Activated naive CD4-positive, alpha-beta T cell treated with Interleukin-2 at 50 U/mL for 16 hours (primary cell): ENCODE measurements around the gene C6orf15.

ENCODE experiments used
- DNase-seq: peaks from one replicate; pipeline ENCODE4 v3.0.0-alpha.2; 2020

The C6orf15 gene

DNA sequence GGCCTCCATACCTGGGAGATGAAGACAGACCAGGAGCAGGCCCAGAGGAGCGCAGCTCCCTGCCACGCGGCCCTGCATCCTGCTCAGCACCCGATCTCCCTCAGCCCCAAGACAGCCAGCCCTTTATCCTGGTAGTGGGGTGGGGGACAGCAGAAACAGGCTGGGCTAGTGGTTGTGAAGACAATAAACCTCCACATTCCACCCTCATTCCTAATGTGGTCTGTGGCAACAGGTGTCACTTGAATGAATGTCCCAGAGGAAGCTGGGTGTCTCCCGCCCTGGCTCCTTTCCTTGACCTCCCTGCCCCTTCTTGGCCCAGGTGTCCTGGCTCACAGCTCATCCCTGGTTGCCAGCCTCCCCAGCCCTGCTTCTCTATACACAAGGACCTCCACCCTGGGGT, at the start of gene C6orf15:
Gene C6orf15, minus strand, starts transcription at position 98 of the 400 bp plus-strand sequence. Its CDS starts 20 bp downstream, at position 78.
- no peak for DNase-seq

DNA sequence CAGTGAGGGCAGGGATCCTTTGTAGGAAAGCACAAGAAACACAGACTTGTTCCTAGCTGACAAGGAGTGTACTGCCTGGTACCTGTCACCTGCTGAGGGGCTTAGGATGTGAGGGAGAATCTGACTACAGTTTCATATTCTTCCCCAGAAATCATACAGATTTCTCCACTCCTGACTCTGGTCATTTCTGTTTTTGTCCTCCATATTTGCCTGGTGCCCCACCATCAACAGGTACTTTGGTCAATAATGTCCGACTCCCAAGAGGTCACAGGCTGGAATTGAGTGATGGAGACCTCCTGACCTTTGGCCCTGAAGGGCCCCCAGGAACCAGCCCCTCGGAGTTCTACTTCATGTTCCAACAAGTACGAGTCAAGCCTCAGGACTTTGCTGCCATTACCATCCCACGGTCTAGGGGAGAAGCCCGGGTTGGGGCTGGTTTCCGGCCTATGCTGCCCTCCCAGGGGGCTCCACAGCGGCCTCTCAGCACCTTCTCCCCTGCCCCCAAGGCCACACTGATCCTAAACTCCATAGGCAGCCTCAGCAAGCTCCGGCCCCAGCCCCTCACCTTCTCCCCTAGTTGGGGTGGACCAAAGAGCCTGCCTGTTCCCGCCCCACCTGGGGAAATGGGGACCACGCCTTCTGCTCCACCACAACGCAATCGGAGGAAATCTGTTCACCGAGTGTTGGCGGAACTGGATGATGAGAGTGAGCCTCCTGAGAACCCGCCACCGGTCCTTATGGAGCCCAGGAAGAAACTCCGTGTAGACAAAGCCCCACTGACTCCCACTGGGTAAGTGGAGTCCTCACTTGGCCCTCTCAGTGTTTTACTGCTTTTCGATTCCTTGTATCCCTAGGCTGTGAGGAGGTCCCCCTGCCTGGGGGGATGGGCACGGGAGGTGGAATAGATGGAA, 49.1 kb upstream of the C6orf15 start:
- no peak for DNase-seq

DNA sequence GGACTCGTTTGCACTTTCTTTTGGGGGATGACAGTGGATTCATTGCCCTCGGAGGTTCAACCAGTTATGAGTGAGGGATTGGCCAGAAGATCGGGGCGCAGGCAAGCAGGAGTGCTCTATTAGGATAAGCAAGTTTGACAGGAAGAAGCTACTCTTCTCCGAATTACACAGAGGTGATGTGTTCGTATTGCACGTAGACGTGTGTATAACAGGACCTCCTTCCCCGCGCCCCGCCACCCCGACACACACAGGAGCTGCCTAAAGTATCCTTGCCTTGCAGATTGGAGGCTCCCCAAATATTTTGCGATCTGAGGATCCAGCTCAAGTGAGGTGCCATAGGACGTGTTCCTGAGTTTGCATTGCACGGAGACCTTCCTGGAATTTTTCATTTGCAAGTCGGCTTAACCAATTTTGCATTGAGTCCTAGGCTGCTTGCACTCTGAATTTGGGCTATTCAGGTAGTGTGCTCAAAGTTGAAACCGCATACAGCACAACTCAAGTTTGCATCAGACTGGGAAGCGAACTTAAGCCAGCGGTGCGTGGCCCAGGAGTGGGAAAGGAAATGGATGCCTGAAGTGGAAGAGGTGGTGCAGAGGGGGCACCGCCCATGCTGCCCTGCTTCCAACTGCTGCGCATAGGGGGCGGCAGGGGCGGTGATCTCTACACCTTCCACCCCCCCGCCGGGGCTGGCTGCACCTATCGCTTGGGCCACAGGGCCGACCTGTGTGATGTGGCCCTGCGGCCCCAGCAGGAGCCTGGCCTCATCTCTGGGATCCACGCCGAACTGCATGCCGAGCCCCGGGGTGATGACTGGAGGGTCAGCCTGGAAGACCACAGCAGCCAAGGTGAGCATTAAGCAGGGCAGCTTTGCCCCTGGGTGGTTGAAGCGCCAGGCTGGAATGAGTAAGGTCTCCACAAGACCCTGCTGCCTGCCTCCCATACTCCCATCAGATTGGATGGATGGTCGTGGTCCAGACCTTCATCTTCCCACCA, 46.8 kb upstream of the C6orf15 start:
- peak; percentile 24 for DNase-seq

DNA sequence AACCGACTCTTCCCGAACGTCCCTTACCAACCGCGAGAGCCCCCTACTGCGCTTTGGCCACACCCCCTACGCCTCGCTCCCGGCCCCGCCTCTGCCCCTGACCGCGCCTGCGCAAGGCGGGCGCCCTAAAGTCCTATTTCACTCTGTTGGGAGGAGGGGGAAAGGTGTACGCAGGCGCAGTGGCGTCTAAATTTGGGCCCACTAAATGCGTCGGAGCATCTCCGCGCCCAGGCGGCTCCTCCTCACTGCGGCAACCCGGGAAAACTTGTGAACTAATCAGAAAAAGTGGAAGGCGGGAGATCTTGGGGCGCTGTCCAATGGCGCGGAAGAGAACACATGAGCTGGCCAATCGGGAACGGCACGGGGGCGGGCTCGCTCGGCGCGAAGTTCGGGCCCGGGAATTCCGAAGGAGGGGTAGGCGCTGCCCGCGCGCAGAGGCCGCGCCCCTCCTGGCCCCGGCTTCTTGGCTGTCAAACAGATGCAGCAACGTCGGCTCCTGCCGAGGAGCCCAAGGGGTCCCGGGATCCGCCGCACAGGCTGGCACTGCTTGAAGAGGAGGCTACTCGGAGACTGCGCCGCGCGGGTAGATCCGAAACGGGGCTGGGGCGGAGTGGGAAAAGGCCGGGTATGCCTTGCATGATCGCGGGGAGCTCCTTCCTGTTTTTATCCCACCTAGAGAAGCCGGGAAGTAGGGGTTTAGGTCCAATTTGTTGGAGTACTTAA, 45.9 kb upstream of the C6orf15 start, which contains the start of gene TCF19:
Gene TCF19, plus strand, starts transcription at position 450 of the 723 bp plus-strand sequence. CDS start 881 bp downstream, outside the sequence.
- DNase-seq: peak; percentile 100

DNA sequence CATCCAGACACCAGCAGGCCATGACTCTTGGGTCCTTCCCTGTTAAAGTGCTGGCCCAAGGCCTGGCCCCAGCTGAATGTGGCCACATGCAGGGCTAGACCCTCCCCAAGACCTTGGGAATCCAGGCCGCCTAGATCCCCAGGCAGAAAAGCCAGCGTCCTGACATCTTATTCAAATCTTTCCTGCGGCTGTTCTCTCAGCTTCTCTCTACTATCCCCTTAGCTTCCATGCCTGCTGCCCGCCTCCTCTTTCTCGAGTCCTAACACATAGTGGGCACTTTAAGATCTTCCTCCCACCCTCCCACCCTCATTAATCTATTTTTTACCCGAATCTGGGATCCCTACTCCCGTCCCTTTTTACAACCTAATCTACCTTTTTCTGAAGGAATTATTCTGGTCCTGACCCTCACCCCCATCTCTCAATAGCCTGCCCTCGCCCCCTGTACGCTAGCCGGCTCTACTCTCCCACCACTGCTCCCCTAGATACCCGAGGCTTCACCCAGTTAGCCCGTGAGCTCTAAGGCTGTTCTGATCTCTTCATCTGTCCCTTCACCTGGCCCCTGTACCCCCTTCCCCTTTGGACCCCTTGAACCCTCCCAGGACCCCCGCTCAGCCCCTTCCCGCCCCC, 45.3 kb upstream of the C6orf15 start, which contains the start of gene CCHCR1:
Gene CCHCR1, minus strand, starts transcription at position 290 of the 627 bp plus-strand sequence. Its CDS starts 202 bp downstream, at position 88.
- DNase-seq: no peak

DNA sequence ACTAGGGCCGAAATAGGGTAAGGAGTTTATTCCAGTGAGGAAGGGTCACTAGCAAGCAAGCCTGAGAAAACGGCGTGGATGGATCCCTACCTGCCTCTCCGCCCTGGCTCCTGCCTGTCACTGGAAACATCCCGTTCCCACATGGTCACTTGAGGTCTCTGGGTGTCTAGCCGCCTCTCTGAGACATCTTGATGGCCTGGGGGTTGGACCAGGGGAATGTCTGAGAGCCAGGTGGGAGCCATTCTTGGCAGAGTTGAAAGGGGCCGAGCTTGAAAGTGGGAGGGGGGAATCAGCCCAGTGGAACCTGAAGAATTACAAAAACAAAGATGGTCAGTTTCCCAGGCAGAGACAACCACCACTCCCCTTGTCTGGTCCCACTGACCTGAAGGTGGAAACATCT, 44.3 kb upstream of the C6orf15 start:
- no peak for DNase-seq

GRCh38 chr6:31154436-31154835, 42.1 kb upstream of the C6orf15 start:
- no peak for DNase-seq

GRCh38 chr6:31152781-31153180, 40.4 kb upstream of the C6orf15 start:
- no peak for DNase-seq

GRCh38 chr6:31149827-31150447, 37.6 kb upstream of the C6orf15 start:
- DNase-seq: no peak

- DNase-seq: no peak
Observed at GRCh38 chr6:31145386-31145785, 33.0 kb upstream of the C6orf15 start.

DNA sequence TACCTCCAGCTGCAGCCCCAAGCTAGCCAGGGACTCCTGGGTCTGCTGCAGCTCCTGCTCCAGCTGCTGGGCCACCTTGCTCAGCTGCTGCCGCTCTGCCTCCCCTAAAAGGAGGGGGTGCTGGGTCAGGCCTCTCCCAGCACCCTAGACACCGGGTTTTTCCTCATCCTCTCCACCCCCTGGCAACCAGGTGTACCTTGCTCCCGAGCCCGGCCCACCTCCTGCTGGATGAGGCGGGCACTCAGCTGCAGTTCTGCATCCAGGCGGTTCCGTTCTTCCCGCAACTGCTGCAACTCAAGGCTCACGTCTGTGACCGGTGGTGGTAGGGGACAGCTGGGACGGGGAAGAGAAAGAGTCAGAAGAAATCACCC, 32.6 kb upstream of the C6orf15 start:
- no peak for DNase-seq

DNA sequence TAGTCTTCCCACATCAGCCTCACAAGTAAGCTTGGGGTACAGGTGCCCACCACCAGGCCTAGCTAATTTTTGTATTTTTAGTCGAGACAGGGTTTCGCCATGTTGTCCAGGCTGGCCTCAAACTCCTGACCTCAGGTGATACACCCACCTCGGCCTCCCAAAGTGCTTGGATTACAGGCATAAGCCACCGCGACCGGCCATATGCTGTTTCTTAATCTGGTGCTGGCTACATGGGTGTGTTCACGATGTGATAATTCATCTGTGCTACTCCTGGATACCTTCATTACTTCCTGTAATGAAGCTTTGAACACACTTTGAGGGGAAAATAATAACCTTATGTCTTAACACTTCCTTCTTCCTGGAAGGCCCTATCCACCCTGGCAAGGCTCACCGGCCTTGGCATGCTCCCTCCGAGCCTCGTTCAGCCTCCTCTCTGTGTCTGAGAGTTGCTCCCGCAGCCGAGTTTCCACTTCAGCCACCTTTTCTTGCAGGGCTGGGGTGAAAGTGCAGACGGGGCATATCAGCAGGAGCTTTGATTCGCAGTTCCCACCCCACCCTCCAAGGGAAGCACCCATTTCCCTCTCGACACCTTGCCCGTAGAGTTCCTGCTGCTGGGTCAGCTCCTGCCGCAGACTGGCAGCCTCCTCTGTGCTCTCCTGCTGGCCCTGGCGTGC, 32.1 kb upstream of the C6orf15 start:
- DNase-seq: no peak

- no peak for DNase-seq
Observed at GRCh38 chr6:31143148-31143547, 30.8 kb upstream of the C6orf15 start.

GRCh38 chr6:31142361-31142761, 30.0 kb upstream of the C6orf15 start:
- no peak for DNase-seq

GRCh38 chr6:31140643-31141042, 28.3 kb upstream of the C6orf15 start:
- no peak for DNase-seq

GRCh38 chr6:31139599-31139998, 27.2 kb upstream of the C6orf15 start:
- no peak for DNase-seq

- no peak for DNase-seq
Observed at GRCh38 chr6:31138982-31139381, 26.6 kb upstream of the C6orf15 start, which contains the start of gene PSORS1C2. TSS of gene PSORS1C2 (minus strand) at chr6:31139066. CDS start at chr6:31139026, 40 bp downstream.

DNA sequence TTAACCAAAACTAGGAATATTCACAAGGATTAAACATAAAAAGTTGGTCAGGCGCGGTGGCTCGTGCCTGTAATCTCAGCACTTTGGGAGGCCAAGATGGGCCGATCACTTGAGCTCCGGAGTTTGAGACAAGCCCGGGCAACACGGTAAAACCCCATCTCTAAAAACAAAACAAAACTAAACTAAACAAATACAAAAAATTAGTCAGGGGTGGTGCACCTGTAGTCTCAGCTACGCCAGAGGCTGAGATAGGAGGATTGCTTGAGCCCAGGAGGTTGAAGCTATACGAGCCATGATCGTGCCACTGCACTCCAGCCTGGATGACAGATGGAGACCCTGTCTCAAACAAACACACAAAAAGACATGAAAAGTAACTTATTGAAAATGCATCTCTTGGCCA, 23.3 kb upstream of the C6orf15 start:
- no peak for DNase-seq

- DNase-seq: no peak
Observed at GRCh38 chr6:31132806-31133205, 20.4 kb upstream of the C6orf15 start.

DNA sequence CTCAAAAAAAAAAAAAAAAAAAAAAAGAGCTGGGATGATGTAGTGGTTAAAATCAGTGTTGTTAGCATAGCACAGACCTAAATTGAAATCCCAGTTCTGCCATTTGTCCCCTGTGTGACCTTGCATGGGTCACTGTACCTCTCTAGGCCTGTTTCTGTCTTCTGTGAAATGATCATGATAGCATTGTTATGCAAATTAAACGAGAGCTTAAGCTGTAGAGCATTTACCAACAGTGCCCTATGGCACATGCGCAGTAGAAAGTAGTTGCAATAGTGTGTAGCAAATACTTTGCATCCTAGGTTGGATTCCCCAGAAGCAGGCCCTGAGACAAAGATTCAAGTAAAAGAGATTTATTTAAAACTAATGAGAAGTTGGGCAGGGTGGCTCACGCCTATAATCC, 19.2 kb upstream of the C6orf15 start:
- DNase-seq: no peak

DNA sequence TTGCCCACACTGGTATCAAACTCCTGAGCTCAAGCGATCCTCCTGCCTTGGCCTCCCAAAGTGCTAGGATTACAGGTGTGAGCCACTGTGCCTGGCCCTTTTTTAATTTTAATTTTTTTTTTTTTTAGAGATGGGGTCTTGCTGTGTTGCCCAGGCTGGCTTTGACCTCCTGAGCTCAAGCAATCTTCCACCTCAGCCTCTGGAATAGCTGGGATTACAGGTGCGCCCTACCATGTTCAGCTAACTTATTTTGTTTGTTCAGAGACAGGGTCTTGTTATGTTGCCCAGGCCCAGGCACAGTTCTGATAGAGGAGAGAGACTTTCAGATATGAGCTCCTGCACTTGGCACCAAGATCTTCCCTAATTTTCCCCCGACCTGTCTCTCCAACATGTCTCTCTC, 18.4 kb upstream of the C6orf15 start:
- DNase-seq: no peak
